ENCODE data around the gene WNT5A.

DNA sequence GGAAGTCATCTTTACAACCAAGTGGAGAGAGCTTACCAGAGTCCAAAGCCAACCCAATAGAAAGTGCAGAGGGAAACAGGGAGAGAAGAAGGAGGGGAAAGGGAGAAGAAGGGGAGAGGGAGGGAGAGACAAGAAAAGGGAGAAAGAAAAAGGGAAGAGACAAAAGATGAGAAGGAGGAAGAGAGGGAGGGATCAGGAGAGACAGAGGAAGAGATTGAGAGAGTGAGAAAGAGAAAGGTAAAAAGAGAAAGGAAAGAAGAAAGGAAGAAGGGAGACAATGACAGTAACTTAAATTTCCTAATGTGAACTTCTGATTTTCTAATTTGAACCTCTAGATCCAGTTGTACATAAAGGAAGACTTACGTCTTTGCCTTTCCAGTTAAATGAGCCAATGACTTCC, 20.7 kb upstream of the WNT5A start:
- TF ChIP-seq, protein P1, sequence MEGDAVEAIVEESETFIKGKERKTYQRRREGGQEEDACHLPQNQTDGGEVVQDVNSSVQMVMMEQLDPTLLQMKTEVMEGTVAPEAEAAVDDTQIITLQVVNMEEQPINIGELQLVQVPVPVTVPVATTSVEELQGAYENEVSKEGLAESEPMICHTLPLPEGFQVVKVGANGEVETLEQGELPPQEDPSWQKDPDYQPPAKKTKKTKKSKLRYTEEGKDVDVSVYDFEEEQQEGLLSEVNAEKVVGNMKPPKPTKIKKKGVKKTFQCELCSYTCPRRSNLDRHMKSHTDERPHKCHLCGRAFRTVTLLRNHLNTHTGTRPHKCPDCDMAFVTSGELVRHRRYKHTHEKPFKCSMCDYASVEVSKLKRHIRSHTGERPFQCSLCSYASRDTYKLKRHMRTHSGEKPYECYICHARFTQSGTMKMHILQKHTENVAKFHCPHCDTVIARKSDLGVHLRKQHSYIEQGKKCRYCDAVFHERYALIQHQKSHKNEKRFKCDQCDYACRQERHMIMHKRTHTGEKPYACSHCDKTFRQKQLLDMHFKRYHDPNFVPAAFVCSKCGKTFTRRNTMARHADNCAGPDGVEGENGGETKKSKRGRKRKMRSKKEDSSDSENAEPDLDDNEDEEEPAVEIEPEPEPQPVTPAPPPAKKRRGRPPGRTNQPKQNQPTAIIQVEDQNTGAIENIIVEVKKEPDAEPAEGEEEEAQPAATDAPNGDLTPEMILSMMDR (IDR thresholded peaks at IDR 0.05; ENCODE audit: low read length): no peak
- no peak for TF ChIP-seq EZH2 (IDR thresholded peaks at IDR 0.05; ENCODE audit: borderline replicate concordance, low read length)

Data from OCI-LY1 (cell line).